ENCODE data around the gene NRN1L.

- no peak for TF ChIP-seq POLR2AphosphoS5 (IDR thresholded peaks at IDR 0.05; ENCODE audit: low read depth, low read length)
- no peak for TF ChIP-seq TAF1 (IDR thresholded peaks at IDR 0.05; ENCODE audit: borderline replicate concordance, insufficient read depth, low read length)
- TF ChIP-seq REST (IDR thresholded peaks at IDR 0.05; ENCODE audit: insufficient read depth in 1 of 2, low read depth in 2 of 2, low read length in 2 of 2), result no peak
- TF ChIP-seq SIN3A (IDR thresholded peaks at IDR 0.05; ENCODE audit: borderline replicate concordance, insufficient read depth, low read length), result no peak
- TF ChIP-seq FOXP2 (optimal IDR thresholded peaks at IDR 0.05; ENCODE audit: borderline replicate concordance, extremely low read depth, extremely low read length, insufficient read depth), result no peak
Observed at GRCh38 chr16:67930678-67931211, 46.1 kb downstream of the NRN1L start.
